ENCODE data around the gene ADARB2. TPM values are rescaled to one million over a fixed set of nuclear protein-coding genes. Genes with fewer than 3 reads are reported as not detected.

Gene ADARB2
- total and polyA plus RNA-seq, 2 experiments from 2014 or later, result 2.0 to 5.0 TPM

DNA sequence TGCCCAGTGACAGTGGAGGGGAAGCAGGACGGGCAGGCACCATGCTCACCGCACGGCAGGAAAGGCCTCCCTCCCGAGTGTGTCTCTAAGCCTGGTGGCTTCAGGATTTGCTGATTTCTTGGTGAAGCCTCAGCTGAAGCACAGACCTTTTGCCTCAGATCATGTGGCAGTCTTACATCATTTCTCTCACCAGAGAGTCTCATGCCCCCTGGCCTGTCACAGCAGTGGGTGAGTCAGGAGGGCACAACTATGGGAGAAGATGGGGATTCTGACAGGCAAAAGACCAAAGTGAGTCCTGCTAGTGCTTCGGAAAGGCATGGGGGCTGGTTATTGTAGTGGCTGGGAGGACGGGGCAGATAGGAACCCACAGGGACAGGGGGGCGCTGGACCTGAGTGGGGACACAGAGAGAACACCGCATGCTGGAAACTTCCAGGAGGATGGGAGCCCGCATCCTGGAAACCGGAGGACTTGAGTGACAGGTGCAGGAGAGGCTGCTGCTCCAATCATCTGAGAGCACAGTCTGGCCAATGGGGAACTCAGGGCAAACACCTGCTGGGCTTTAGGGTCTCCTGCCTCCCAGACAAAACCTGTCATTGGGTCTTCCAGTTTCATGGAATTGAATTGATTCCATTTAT is 166.8 kb downstream of the ADARB2 start:
- peak overlapping the region; percentile 10; the same call in 1 of the 2 replicates for H2AFZ ChIP-seq
- peaks cover 7% of the 10 kb centered on the region for H3K27me3 Mint-ChIP-seq (ENCODE audit: insufficient read depth, low read depth, poor library complexity)
- no peaks in the 10 kb centered on the region for H3K79me2 ChIP-seq (replicated peaks; ENCODE audit: insufficient read depth)
- H4K20me1 ChIP-seq (replicated peaks; ENCODE audit: insufficient read depth), result no peaks in the 10 kb centered on the region
- H3K4me1 Mint-ChIP-seq, result no peaks in the 10 kb centered on the region; the same call in 2 of the 3 replicates
- no peak overlapping the region for H3K4me3 Mint-ChIP-seq
- peak; percentile 32 for DNase-seq (ENCODE audit: low spot score)
- no peak for TF ChIP-seq POLR2AphosphoS5 (IDR thresholded peaks at IDR 0.05; ENCODE audit: low read depth)
- no peak for TF ChIP-seq EZH2phosphoT487 (IDR thresholded peaks at IDR 0.05; ENCODE audit: unreplicated experiment)
- TF ChIP-seq, protein P1, sequence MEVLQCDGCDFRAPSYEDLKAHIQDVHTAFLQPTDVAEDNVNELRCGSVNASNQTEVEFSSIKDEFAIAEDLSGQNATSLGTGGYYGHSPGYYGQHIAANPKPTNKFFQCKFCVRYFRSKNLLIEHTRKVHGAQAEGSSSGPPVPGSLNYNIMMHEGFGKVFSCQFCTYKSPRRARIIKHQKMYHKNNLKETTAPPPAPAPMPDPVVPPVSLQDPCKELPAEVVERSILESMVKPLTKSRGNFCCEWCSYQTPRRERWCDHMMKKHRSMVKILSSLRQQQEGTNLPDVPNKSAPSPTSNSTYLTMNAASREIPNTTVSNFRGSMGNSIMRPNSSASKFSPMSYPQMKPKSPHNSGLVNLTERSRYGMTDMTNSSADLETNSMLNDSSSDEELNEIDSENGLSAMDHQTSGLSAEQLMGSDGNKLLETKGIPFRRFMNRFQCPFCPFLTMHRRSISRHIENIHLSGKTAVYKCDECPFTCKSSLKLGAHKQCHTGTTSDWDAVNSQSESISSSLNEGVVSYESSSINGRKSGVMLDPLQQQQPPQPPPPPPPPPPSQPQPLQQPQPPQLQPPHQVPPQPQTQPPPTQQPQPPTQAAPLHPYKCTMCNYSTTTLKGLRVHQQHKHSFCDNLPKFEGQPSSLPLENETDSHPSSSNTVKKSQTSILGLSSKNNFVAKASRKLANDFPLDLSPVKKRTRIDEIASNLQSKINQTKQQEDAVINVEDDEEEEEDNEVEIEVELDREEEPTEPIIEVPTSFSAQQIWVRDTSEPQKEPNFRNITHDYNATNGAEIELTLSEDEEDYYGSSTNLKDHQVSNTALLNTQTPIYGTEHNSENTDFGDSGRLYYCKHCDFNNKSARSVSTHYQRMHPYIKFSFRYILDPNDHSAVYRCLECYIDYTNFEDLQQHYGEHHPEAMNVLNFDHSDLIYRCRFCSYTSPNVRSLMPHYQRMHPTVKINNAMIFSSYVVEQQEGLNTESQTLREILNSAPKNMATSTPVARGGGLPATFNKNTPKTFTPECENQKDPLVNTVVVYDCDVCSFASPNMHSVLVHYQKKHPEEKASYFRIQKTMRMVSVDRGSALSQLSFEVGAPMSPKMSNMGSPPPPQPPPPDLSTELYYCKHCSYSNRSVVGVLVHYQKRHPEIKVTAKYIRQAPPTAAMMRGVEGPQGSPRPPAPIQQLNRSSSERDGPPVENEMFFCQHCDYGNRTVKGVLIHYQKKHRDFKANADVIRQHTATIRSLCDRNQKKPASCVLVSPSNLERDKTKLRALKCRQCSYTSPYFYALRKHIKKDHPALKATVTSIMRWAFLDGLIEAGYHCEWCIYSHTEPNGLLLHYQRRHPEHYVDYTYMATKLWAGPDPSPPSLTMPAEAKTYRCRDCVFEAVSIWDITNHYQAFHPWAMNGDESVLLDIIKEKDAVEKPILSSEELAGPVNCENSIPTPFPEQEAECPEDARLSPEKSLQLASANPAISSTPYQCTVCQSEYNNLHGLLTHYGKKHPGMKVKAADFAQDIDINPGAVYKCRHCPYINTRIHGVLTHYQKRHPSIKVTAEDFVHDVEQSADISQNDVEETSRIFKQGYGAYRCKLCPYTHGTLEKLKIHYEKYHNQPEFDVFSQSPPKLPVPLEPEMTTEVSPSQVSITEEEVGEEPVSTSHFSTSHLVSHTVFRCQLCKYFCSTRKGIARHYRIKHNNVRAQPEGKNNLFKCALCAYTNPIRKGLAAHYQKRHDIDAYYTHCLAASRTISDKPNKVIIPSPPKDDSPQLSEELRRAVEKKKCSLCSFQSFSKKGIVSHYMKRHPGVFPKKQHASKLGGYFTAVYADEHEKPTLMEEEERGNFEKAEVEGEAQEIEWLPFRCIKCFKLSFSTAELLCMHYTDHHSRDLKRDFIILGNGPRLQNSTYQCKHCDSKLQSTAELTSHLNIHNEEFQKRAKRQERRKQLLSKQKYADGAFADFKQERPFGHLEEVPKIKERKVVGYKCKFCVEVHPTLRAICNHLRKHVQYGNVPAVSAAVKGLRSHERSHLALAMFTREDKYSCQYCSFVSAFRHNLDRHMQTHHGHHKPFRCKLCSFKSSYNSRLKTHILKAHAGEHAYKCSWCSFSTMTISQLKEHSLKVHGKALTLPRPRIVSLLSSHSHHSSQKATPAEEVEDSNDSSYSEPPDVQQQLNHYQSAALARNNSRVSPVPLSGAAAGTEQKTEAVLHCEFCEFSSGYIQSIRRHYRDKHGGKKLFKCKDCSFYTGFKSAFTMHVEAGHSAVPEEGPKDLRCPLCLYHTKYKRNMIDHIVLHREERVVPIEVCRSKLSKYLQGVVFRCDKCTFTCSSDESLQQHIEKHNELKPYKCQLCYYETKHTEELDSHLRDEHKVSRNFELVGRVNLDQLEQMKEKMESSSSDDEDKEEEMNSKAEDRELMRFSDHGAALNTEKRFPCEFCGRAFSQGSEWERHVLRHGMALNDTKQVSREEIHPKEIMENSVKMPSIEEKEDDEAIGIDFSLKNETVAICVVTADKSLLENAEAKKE (CRISPR knock-in tag; IDR thresholded peaks at IDR 0.05), result no peak
- no peak for TF ChIP-seq CREB1 (CRISPR knock-in tag; IDR thresholded peaks at IDR 0.05; ENCODE audit: low read depth)
- TF ChIP-seq NANOG (IDR thresholded peaks at IDR 0.05; ENCODE audit: borderline replicate concordance), result no peak
- no peak for TF ChIP-seq ZNF331 (CRISPR knock-in tag; IDR thresholded peaks at IDR 0.05; ENCODE audit: low read depth)
- no peak for TF ChIP-seq STAT1 (IDR thresholded peaks at IDR 0.05; ENCODE audit: unreplicated experiment)
- TF ChIP-seq REST (IDR thresholded peaks at IDR 0.05; ENCODE audit: unreplicated experiment), result no peak
- TF ChIP-seq EZH2 (IDR thresholded peaks at IDR 0.05; ENCODE audit: low read depth, unreplicated experiment), result no peak
- no peaks in the 10 kb centered on the region for H3K9me2 ChIP-seq (ENCODE audit: insufficient read depth)
- no peaks in the 10 kb centered on the region for H3K27me3 ChIP-seq (ENCODE audit: insufficient read depth)
- H3K4me3 ChIP-seq, result no peak overlapping the region
- no peaks in the 10 kb centered on the region for H3F3A ChIP-seq (replicated peaks; ENCODE audit: low read depth)
- H3K4me1 ChIP-seq (ENCODE audit: insufficient read depth), result no peaks in the 10 kb centered on the region
- H3K27ac ChIP-seq (ENCODE audit: low read depth), result no peak overlapping the region
- H3K36me3 ChIP-seq (ENCODE audit: insufficient read depth), result no peaks in the 10 kb centered on the region
- H3K27ac Mint-ChIP-seq, result no peak overlapping the region; the same call in 1 of the 2 replicates
- H3K36me3 Mint-ChIP-seq (ENCODE audit: low read depth), result no peaks in the 10 kb centered on the region; the same call in 2 of the 3 replicates
- ATAC-seq, result peak; percentile 77
- peaks cover 3% of the 10 kb centered on the region; the same call in 1 of the 3 replicates for H3K9me3 Mint-ChIP-seq
- no peak overlapping the region for H3K4me2 ChIP-seq
